Activated T-cell treated with anti-CD3 and anti-CD28 coated beads for 4 hours (primary cell): ENCODE measurements around the gene CWF19L1.

Experiments
- DNase-seq: peaks from one replicate; pipeline ENCODE4 v3.0.0-alpha.2; 2020

CWF19L1 gene

GRCh38 chr10:100245484-100246220, 21.8 kb downstream of the CWF19L1 start:
- no peak for DNase-seq

DNA sequence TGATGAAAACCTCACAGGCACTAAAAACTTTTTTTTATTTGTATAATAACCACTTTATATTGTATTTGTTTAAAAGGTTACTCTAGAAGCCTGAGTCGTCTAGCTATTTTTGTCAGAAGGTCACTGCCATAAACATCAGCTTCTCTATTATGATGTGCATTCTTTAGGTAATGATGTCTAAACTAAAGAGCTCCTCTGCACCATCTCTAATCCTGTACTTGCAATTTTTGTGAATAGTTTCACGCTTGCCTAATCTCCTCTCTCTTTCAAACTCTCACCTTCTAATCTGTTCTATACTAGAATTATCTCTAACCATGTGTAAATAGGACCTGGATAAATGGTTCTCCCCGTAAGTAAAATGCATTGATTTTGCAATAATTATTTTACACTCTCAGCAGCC, 27.6 kb downstream of the CWF19L1 start:
- no peak for DNase-seq

DNA sequence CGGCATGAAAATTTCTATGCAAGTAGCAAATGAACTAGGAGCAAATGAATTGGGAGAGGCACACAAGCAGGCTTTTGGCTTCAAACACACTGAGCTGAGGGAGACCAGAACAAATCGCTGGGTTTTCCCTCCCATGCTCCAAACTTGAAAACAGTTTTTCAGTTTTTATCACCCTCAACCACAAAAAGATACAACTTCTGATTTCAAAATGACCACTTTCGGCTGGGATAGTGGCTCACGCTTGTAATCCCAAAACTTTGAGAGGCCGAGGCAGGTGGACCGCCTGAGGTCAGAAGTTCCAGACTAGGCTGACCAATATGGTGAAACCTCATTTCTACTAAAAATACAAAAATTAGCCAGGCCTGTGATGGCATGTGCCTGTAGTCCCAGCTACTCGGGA, 29.0 kb downstream of the CWF19L1 start:
- no peak for DNase-seq

- no peak for DNase-seq
Measured at GRCh38 chr10:100232101-100232500, 35.3 kb downstream of the CWF19L1 start.

DNA sequence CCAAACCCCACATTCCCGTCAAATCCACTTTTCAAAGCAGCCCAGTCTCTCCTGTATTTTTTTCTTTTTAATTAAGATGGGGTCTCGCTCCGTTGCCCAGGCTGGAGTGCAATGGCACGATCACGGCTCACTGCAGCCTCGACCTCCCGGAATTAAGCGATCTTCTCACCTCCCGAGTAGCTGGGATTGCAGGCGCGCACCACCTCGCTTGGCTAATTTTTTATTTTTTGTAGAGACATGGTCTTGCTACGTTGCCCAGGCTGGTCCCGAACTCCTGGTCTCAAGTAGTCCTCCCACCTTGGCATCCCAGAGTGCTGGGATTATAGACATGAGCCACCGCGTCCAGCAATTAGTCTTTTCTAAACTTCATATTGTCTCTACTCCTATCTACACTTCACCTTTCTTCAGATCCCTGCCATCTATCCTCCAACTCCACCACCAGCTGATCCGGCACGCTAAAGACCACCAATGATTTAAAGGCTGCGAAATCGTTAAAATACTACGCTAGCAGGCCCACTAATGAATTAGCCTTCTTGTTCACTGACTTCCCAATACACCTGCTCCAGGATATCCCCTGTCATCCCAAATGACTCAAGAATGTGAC, 37.5 kb downstream of the CWF19L1 start:
- no peak for DNase-seq

- DNase-seq, result no peak
Measured at GRCh38 chr10:100223879-100224278, 43.6 kb downstream of the CWF19L1 start.

DNA sequence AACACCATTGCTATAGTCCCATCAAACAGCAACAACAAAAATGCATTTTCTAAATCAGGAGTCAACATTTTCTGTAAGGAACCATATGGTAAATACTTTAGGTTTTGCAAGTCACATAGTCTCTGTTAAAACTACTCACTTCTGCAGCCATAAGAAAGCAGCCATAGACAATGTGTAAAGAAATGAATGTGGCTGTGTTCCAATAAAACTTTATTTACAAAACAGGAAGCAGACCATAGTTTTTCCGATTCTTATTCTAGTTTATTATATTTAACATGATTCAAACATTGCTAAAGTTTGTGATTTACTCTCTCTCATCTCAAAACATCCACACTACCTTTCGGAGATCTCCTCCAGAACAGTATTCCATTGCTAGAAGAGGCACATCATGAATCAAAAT, 44.9 kb downstream of the CWF19L1 start:
- no peak for DNase-seq

- DNase-seq, result no peak
Measured at GRCh38 chr10:100216006-100216405, 51.4 kb downstream of the CWF19L1 start.

- DNase-seq, result no peak
Measured at GRCh38 chr10:100209303-100209702, 58.1 kb downstream of the CWF19L1 start.

DNA sequence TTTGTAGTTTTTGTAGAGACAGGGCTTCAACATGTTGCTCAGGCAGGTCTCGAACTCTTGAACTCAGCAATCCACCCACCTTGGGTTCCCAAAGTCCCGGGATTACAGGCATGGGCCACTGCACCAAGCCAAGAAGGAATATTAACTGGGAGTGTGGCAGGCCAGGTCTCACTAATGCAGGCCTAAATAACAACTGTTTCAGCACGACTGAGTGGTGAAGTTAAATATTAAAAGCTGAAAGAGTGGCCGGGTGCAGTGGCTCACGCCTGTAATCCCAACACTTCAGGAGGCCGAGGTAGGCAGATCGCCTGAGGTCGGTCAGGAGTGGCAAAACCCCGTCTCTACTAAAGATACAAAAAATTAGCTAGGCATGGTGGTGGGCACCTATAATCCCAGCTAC, 59.2 kb downstream of the CWF19L1 start:
- no peak for DNase-seq

GRCh38 chr10:100204370-100204769, 63.1 kb downstream of the CWF19L1 start:
- DNase-seq, result no peak

DNA sequence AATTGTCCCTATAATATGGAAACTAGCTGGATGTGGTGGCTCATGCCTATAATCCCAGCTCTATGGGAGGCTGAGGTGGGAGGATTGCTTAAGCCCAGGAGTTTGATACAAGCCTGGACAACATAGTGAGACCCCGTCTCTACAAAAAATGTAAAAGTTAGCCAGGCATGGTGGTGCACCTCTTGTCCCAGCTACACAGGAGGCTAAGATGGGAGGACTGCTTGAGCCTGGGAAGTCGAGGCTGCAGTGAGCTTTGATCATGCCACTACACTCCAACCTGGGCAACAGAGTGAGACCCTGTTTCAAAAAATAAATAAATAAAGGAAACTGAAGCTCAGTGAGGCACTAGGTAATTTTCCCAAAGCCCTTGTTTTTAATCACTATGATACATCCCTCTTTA, 65.9 kb downstream of the CWF19L1 start:
- no peak for DNase-seq

DNA sequence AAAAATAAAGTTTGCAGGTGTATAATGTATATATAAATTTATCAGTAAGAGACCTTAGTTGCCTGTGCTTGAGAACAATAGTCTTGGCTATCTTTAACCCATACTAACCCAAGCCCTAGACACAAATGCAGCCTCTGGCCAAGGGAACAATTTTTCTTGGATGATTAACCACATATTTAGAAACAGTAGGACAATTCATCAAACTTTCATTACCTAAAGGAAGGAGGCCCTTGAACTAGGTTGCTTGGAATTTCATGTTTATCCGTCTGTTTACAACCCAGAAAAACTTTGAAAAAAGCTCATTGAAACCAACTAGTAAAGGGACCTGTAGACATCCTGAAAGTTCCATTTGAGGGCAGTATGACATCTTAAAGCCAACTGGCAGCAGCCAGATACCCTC, 72.7 kb downstream of the CWF19L1 start:
- no peak for DNase-seq

DNA sequence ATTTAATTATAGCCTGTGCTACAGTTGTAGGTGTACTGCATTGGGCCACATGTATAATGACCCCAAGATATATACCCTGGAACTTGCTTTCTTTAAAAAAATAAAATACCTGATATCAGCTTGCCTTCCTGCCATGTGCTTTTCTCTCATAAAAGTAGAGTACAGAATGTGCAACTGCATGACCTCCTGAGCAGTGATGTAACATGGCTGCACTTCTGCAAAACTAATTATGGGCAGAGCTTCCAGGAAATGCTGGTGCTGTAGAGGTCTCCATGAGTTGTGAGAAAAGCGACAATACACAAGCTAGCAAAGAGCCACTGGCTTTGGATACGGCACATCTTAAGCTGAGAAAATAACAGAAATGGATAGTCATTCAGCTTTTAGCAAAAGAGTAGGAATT, 75.1 kb downstream of the CWF19L1 start:
- no peak for DNase-seq

DNA sequence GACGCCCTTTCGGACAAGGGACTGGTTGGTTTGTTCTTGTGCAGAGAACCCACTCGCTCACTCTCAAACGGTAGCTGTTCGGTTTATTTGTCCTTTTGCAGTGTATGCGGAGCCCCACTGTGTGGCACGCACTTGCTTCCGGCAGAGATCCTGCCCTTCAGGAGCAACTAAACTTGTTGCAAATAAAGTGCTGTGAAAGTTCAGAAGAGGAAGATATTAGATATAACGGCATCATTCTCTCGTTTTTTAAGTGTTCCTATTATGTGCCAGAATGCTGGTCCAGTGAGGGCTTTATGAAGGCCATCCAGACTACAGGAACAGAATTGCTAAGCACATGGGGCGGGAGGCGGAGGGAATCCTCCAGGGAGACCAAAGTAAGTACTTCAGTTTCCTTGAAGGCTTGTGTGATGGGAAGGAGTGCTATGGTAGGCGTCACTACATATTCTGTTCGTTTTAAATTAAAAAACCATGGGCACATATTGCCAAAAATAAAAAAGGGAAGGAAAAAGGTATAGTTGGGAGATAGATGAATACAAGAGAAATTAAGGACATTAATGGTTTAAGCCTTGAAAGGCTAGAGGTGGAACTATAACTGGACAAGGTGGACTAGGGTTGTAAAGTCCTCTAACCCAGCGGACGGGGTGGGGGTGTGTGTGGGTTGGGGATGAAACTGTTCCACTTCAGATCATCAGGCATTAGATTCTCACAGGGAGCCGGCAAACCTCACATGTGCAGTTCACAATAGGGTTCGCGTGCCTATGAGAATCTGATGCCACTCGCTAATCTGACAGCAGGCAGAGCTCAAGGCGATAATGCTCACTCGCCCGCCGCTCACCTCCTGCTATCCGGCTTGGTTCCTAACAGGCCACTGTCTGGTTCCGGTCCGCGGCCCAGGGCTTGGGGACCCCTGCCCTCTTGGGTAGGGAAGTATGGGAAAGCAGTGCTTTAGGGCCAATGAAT, 80.9 kb downstream of the CWF19L1 start:
- peak; percentile 7 for DNase-seq

- DNase-seq, result peak; percentile 91
Measured at GRCh38 chr10:100185364-100186252, 81.8 kb downstream of the CWF19L1 start, which contains the start of gene ERLIN1. Gene ERLIN1, minus strand, starts transcription at chr10:100186029. Its CDS starts 403 bp downstream, at chr10:100185626.

DNA sequence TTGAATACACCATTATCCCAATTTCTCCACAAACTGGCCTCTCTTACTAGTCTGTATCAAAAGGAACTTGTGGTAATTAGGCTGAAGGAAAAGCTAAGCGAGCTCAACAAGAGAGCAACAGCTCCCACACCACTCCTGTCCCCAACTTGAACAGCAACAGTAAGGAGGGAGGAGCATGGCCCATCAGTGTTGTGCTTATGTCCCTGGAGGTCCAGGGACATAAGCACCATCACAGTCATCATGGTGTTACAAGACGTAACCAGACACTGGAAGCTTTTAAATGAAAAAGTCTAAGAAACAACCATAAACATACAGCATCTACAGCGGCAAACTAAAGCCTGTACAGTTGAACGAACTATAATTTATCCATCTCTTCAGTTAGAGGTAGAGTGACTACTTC, 82.6 kb downstream of the CWF19L1 start:
- DNase-seq, result no peak

- no peak for DNase-seq
Measured at GRCh38 chr10:100184426-100184825, 83.0 kb downstream of the CWF19L1 start.

GRCh38 chr10:100183481-100183880, 84.0 kb downstream of the CWF19L1 start:
- DNase-seq, result no peak

DNA sequence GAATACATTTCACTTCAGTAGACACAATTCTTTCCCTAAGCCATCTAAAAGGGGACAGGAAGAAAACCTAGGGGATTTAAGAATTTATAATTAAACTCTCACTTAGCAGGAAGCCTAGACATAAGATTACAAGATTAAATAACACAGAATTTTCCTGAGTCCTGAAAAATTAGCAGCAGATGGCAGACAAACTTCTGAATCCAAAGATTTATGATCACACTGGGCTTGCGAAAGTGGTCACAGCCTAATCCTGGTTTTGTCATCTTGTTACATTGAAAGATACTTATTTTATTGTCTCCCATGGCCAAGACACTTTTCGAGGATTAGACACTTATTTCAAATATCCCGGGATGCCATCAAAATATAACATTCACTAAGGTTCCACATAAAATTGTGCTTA, 84.5 kb downstream of the CWF19L1 start:
- DNase-seq, result no peak
